Testis (tissue), 3 donors: ENCODE data around the gene HS1BP3. TPM values are rescaled to one million over a fixed set of nuclear protein-coding genes. Genes with fewer than 3 reads are reported as not detected.

Source experiments
- DNase-seq: peaks from one replicate; pipeline ENCODE4 v3.0.0-alpha.2; 2019
- H3K27ac ChIP-seq, 2 donors: fragments of 200-600 bp; sonication (generic); one replicate each; pipeline ENCODE4 v1.5.1; 2019
- H3K27me3 ChIP-seq: fragments of 200-600 bp; sonication (generic); one replicate; pipeline ENCODE4 v1.5.1; 2019
- H3K36me3 ChIP-seq: fragments of 200-600 bp; sonication (generic); one replicate; pipeline ENCODE4 v1.5.1; 2017; ENCODE audit warnings: low read depth; ENCODE audit errors: missing control alignments
- H3K4me1 ChIP-seq: fragments of 200-600 bp; sonication (generic); one replicate; pipeline ENCODE4 v1.5.1; 2019
- H3K4me3 ChIP-seq, 2 donors: fragments of 200-600 bp; sonication (generic); one replicate each; pipeline ENCODE4 v1.5.1; 2017 to 2019
- H3K9me3 ChIP-seq: fragments of 200-600 bp; sonication (generic); one replicate; pipeline ENCODE4 v1.5.1; 2017
- CTCF ChIP-seq, 3 experiments: fragments of 450-650 bp in 2 of 3; fragments of 200-600 bp in 1 of 3; sonication (generic) in 1 of 3; IDR thresholded peaks; one replicate each; pipeline ENCODE4 v1.5.1; 2016 to 2019; ENCODE audit warnings: antibody characterized with exemption in 3 of 3, mild to moderate bottlenecking in 2 of 3, moderate library complexity in 1 of 3
- POLR2A ChIP-seq: fragments of 450-650 bp; IDR thresholded peaks from one replicate; pipeline ENCODE4 v1.6.1; 2017; ENCODE audit warnings: antibody characterized with exemption, mild to moderate bottlenecking, moderate library complexity
- WGBS, 2 donors: methylation state at CpG; one replicate each; pipeline ENCODE4 v1.1.5; 2018; 5-methylcytosine and 5-hydroxymethylcytosine counted together
- intact Hi-C: fragments of 100-400 bp; cut with DNase I; formaldehyde crosslinking; loops from one replicate; pipeline ENCODE4 v1.15.1; 2023; ENCODE audit warnings: low total_unique reads
- polyA plus RNA-seq: library from polyadenylated mRNA; stranded (reverse); fragments of 350-450 nt; fragmentation: Illumina TruSeq; extraction: RNeasy Lipid Tissue Mini Kit (QIAGEN cat#74804); gene quantifications from one replicate; pipeline ENCODE4 v1.2.3, GENCODE V29; 2014; ENCODE audit warnings: low read depth, low replicate concordance; ENCODE audit not compliant: insufficient read depth
- total RNA-seq, 2 donors: library from RNA; depleted of rRNA; stranded (reverse); fragments of >200 nt; gene quantifications; one replicate each; pipeline ENCODE4 v1.2.3, GENCODE V29; 2016

HS1BP3 gene
- total and polyA plus RNA-seq, 3 donors from 2014 or later = 23.5 to 31.6 (median 25.0) TPM

DNA sequence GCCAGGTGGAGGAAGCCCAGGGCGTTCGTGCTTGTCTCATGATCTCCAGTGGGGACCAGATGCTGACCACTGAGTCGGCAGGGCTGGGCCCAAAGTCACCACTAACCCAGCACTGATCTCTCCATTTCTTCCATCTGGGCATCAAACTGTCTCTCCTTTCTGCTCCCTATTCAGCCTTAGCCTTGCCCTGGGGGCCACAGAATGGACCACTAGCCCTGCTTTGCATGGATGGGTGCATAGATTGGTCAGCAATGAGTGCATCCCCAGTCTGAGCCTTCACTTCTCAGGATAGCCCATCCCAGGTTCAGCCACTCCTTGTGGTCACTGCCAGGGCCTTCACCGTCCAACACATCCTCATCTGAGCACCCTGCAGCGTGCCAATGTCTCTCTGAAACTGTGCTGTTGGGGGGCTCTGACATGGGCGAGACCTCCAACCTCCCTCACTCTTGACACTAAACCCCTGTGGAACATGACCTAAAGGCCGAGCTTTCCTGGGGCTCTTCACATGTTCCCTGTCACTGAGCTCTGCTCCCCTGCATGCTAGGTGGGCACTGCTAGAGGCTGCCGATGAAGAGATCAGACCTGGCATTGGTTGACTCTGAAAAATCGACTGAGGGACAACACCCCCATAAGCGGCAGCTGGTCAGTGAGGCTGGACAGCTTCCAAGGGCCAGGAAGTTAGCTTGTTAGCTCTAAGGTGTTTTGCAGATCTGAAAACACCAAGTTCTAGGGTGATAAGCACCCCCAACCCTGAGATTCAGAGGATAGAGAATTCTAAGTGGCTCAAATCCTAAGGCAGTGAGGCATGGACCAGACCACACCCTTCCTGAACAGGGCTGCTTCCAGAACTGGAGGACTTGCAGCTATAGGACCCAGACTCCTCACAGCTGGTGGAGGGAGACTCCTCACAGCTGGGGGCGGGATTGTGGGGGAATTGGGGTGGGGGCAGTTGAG is 61.7 kb downstream of the HS1BP3 start:
- no peaks in the 10 kb centered on the region for H3K9me3 ChIP-seq

DNA sequence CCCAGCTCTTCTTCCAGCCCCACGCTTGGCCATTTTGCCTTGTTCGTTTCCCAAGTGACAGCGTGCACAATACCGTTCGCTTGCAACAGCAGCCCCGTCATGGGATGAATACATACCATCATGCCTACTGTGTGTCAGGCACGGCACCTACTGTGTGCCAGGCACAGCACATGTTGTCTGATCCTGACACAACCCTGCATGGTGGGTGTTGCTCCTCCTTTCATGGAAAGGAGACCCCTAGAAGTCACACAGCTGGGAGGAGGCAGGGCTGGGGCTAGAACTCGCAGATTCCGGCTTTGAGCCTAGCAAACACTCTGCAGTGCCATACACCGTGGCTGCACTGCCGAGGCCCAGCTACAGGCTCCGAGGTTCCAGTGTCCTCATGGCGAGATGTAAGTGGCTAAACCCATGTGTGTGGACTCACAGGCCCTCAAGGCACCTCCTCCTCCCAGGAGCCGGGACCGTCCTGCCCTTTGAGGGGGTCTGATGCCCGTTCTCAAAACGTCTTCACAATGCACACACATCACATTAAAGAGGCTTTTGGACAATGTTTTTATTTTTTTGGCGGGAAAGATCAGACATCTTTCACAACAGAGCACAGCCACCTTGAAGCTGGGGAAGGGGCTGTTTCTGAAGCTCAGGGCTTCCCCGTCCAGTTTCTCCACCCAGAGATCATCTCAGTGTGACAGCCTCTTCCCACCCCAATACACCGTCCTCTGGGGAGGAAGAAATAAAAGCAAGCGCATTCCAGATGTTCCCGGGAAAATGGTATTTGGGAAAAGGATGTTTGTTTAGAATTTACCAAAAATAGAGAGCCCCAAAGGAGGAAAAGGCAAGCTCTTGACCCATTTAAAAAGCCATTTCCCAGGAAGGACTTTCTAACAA is 64.9 kb downstream of the HS1BP3 start:
- DNase-seq = no peak
- intact Hi-C loops = no loop called here
- WGBS, 2 donors = 71 to 77% methylated on average over 17 to 22 of the region's 22 CpGs
- Histone ChIP-seq H3K27me3 (no peaks in the 10 kb centered on the region), H3K36me3 (no peaks in the 10 kb centered on the region), H3K4me3 (no peak overlapping the region), H3K9me3 (no peaks in the 10 kb centered on the region), H3K27ac (peak overlapping the region; percentile 52 to 80), H3K4me1 (peaks cover 43% of the 10 kb centered on the region)
- TF ChIP-seq POLR2A (no peak), CTCF (IDR thresholded peaks at IDR 0.05) (no peak)

More for the DNA sequence above, 61.7 kb downstream of the HS1BP3 start:
- no peak for DNase-seq
- 83% methylated on average over 11 of the region's 11 CpGs for WGBS, 2 donors
- Histone ChIP-seq H3K4me1 (peaks cover 33% of the 10 kb centered on the region), H3K27ac (no peak overlapping the region), H3K27me3 (no peaks in the 10 kb centered on the region), H3K4me3 (no peak overlapping the region), H3K36me3 (no peaks in the 10 kb centered on the region)
- intact Hi-C loops = no loop called here
- no peak for TF ChIP-seq CTCF (IDR thresholded peaks at IDR 0.05)
- no peak for TF ChIP-seq POLR2A

DNA sequence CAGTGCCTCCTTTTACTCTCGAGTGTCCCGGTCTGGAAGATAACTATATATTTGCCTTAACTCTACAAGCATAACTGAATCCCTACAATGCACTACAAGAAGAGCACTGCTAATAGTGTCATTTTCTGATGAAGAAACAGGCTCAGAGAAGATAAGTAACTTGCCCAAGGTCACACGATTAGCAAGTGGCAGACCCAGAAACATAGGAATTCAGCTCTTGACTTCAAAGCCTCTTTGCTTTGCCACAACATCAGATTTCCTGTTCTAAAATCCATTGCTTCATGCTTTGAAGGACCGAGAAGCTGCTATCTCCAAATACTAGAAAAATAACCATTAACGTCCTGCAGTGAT is 65.6 kb downstream of the HS1BP3 start:
- no peaks in the 10 kb centered on the region for H3K27me3 ChIP-seq
- peak overlapping the region; percentile 57 to 80 for H3K27ac ChIP-seq
- TF ChIP-seq POLR2A (no peak), CTCF (IDR thresholded peaks at IDR 0.05) (no peak)
- 38 to 59% methylated on average over 5 of the region's 5 CpGs for WGBS, 2 donors
- H3K36me3 ChIP-seq = no peaks in the 10 kb centered on the region
- H3K4me3 ChIP-seq = no peak overlapping the region
- no peaks in the 10 kb centered on the region for H3K9me3 ChIP-seq
- intact Hi-C loops = no loop called here
- DNase-seq = no peak
- peaks cover 44% of the 10 kb centered on the region for H3K4me1 ChIP-seq

GRCh38 chr2:20584399-20585358 is 66.2 kb downstream of the HS1BP3 start:
- WGBS, 2 donors = 51 to 57% methylated on average over 8 to 11 of the region's 11 CpGs
- intact Hi-C loops = no loop called here
- peak overlapping the region; percentile 57 to 80 for H3K27ac ChIP-seq
- no peaks in the 10 kb centered on the region for H3K9me3 ChIP-seq
- H3K27me3 ChIP-seq = no peaks in the 10 kb centered on the region
- TF ChIP-seq POLR2A = no peak
- TF ChIP-seq CTCF (IDR thresholded peaks at IDR 0.05) = no peak
- H3K36me3 ChIP-seq = no peaks in the 10 kb centered on the region
- H3K4me3 ChIP-seq = no peak overlapping the region
- peak; percentile 52 for DNase-seq
- H3K4me1 ChIP-seq = peaks cover 51% of the 10 kb centered on the region
